GM10266 (cell line): ENCODE data around the gene AUP1.

Source experiments
- DNase-seq: peaks from one replicate; pipeline ENCODE4 v3.0.0; 2012; ENCODE audit errors: extremely low spot score
- TF ChIP-seq, protein P1 (sequence below): IDR thresholded peaks from 2 replicates; pipeline ENCODE4 v1.5.1; 2012; ENCODE audit warnings: mild to moderate bottlenecking, low read depth; ENCODE audit not compliant: control insufficient read depth, insufficient read depth; ENCODE audit errors: missing control alignments

The AUP1 gene

DNA sequence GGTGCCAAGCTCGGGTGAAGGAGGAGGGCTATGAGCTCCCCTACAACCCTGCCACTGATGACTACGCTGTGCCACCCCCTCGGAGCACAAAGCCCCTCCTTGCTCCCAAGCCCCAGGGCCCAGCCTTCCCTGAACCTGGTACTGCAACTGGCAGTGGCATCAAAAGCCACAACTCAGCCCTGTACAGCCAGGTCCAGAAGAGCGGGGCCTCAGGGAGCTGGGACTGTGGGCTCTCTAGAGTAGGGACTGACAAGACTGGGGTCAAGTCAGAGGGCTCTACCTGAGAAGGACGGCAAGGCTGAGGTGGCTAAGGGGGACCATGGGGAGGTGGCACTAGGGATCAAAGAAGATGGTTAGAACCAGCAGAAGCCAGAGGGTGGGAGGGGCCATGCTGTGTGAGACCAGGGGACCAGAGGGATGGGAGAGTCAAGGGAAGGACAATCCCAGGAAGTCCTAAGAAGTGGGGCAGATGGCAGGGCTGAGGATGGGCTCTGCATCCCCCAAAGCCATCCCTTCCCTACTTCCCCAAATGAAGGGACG is 27.4 kb upstream of the AUP1 start:
- DNase-seq: no peak
- TF ChIP-seq, protein P1, sequence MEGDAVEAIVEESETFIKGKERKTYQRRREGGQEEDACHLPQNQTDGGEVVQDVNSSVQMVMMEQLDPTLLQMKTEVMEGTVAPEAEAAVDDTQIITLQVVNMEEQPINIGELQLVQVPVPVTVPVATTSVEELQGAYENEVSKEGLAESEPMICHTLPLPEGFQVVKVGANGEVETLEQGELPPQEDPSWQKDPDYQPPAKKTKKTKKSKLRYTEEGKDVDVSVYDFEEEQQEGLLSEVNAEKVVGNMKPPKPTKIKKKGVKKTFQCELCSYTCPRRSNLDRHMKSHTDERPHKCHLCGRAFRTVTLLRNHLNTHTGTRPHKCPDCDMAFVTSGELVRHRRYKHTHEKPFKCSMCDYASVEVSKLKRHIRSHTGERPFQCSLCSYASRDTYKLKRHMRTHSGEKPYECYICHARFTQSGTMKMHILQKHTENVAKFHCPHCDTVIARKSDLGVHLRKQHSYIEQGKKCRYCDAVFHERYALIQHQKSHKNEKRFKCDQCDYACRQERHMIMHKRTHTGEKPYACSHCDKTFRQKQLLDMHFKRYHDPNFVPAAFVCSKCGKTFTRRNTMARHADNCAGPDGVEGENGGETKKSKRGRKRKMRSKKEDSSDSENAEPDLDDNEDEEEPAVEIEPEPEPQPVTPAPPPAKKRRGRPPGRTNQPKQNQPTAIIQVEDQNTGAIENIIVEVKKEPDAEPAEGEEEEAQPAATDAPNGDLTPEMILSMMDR: no peak

DNA sequence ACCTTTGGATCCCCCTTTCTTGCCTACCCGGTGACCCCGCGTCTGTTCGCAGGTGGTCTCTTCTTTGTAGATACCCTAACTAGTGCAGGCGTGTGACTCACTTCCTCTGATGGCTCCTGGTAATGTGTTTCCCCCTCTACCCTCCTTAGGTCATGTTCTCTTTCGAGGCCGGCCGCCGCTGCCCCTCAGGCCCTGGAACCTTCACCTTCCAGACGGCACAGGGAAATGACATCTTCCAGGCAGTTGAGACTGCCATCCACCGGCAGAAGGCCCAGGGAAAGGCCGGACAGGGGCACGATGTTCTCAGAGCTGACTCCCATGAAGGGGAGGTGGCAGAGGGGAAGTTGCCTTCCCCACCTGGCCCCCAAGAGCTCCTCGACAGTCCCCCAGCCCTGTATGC is 26.7 kb upstream of the AUP1 start:
- TF ChIP-seq, protein P1: no peak
- no peak for DNase-seq

DNA sequence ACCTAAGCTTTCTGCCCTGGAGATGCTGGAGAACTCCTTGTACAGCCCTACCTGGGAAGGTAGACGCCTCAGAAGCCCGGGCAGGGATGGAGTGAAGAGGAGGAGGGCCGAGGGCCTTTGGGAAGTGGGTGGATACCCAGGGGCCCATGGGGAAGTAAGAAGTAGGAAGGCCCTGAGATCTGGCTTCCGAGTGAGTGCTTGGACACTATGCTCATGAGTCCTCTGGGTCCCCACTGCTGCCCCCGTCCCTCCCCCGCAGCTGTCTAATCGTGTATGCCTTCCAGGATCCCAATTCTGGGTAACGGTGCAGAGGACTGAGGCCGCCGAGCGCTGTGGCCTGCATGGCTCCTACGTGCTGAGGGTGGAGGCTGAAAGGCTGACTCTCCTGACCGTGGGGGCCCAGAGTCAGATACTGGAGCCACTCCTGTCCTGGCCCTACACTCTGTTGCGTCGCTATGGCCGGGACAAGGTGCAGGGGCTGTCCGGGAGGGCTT is 26.2 kb upstream of the AUP1 start:
- DNase-seq: no peak
- TF ChIP-seq, protein P1: no peak

DNA sequence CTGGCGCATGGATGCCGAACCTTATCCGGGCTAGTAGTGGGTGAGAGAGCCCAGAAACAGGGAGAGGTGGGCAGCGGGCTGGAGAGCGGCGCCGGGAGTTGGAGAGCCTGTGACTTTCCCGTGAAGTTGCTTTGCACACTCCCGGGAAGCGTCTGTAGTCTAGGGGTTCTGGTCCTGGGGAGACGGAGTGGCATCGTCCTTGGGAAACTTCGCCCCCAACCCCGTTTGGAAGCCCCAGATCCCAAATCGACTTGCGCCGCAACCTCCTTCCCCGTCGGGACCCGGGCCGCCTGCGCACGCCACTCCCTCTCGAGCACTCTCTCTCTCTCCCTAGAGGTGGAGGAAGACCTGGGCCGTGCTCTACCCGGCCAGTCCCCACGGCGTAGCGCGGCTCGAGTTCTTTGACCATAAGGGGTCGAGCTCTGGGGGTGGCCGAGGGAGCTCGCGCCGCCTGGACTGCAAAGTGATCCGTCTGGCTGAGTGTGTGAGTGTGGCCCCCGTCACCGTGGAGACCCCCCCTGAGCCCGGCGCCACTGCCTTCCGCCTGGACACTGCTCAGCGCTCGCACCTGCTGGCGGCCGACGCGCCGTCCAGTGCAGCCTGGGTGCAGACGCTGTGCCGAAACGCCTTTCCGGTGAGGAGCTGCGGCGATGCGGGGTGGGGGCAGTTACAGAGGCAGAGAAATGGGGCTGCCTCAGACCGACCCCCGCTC is 25.5 kb upstream of the AUP1 start:
- TF ChIP-seq, protein P1: no peak
- DNase-seq: peak; percentile 56

DNA sequence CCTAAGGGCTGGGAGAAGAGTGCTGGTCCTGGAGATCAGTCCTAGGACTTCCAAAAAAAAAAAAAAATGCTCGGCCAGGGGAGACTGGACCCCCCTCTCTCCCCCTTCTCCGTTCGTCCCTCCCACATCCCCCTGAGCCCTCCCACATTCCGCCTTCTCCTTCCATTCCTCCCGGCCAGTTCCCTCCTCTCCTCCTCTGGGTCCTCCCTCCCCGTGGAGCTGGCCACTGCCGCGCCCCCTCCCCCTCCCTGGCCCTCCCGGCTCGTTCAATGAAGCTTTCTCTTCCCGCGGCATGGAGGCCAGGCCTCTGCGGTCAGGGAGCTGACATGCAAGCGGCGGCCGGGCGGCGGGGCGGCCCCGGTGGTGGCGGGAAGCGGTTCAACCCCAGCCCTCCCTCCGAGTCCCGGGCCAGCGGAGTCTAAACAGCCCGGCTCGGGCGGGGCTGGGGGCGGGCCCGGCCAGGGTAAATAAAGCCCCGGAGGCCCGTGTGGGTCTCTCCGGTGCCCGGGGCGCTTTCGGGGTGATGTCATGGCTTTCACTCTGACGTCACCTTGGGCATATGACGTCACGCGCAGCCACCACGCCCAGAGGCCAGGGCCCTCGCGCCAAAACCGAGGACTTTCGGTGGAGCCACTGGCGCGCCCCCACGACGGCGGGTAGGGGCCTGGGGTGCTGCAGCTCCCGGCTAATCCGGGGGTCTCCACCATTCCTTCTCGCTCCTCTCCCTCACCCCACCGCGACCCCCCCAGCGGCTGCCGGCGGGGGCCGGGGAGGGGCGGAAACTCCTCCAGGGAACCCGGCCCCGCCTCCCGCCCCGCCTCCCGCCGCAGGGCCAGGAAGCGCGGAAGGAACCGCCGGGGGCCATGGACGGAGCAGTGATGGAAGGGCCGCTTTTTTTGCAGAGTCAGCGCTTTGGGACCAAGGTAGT is 24.6 kb upstream of the AUP1 start, which contains the start of the genes DOK1 and LOXL3:
Gene DOK1, plus strand, starts transcription at position 829 of the 928 bp plus-strand sequence. Its CDS starts 35 bp downstream, at position 864.
Gene LOXL3, minus strand, starts transcription at position 51 of the 928 bp plus-strand sequence. CDS start 1,308 bp downstream, outside the sequence.
- TF ChIP-seq, protein P1: no peak
- DNase-seq: peak; percentile 93

DNA sequence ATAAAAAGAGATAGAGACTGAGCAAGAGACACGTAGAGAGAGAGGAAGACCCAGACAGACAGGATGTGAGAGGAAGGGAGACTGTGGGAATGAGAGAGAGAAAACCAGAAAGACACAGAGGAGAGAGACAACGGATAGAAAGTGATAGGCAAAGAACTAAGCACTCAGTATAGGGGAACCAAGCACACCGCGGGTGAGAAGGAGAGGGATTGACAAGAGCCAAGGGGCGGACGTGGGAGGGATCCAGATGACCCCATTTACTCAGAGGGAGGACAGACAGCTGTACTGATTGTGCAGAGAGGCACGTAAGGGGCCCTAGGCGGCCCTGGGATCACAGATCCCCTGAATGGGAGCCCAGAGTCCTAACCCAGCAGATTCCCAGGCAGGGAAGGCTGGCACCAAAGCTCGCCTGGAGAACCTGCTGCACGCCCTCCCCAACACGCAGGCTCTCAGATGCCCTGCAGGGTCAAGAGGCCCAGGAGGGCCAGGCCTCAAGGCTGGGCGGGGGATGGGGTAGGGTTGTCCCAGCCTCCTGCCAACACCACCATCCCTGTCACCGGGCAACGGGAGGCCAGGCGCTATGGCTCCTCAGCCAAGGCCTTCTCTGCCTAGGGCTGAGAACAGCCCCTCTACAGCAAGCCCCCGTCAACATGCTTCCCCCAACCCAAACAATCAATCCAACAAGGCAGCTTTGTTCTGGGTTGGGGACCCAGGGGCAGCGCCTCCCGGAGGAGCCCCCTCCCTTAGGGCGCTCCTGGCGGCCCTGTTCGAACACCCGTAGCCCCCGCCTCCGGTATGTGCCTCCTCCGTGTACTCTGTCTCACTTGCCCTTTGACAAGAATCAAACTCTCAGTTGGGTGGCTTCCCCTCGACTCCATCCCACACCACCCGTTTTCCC is 23.7 kb upstream of the AUP1 start:
- TF ChIP-seq, protein P1: no peak
- DNase-seq: peak; percentile 78
